ENCODE results near the gene ALDH1A1. TPM values are rescaled to one million over a fixed set of nuclear protein-coding genes. Genes with fewer than 3 reads are reported as not detected.

The ALDH1A1 gene
- polyA plus RNA-seq, 1 of the 3 experiments (the other 2 are of a cell fraction), result 0.03 TPM

DNA sequence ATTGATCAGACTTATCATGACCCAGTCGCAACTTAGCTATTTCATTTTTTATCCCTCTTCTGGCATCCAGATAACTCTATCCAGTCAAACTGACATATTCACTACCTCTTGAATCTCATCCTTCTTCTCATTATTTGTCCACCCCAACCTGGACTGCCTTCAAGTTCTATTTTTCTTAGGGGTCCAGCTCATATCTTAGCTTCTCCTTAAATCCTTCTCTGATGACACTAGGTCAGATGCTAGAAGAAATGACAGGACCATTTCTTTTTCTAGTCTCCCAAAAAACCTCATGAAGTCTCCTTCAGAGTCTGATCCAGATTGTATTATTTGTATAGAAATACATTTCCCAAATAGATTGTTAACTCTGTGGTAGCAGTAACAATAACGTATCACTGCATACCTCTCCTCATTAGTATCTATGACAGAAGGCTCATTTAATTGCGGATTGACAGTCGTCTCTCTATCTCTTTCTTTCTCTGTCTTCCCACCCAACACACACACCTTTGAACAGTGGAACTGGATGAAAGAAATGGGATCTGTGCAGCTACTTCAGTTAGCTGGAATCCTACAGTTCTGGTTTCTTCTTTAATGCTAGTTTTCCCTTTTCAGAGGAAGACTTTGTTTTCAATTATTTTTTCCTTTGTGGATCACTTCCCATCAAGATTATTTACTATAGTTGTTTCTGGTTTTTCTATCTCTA, 33.5 kb downstream of the ALDH1A1 start:
- H3K9me3 ChIP-seq, result no peaks in the 10 kb centered on the region
- no peak overlapping the region for H3K27ac ChIP-seq (ENCODE audit: low read depth in 2 of 2, low read length in 1 of 2)
- ChIA-PET POLR2A (no interaction called here), CTCF (interaction anchor here (1.4 kb wide), 1 partner anchor 103 kb away, joined by 8 read pairs; no protein-coding TSS in a partner anchor)
- no peak overlapping the region for H3K4me2 ChIP-seq
- H2AFZ ChIP-seq (ENCODE audit: low read depth), result no peak overlapping the region
- peaks cover 10% of the 10 kb centered on the region; the same call in 1 of the 2 replicates for H3K27me3 ChIP-seq (ENCODE audit: insufficient read depth)
- DNase-seq, result no peak
- TF ChIP-seq TCF12 (IDR thresholded peaks at IDR 0.05) (no peak), SMC3 (IDR thresholded peaks at IDR 0.05; ENCODE audit: low read depth, low read length) (no peak), RAD21 (IDR thresholded peaks at IDR 0.05; ENCODE audit: low read length) (no peak), YY1 (IDR thresholded peaks at IDR 0.05; ENCODE audit: low read depth) (no peak), SIN3A (IDR thresholded peaks at IDR 0.05; ENCODE audit: borderline replicate concordance, low read depth, low read length) (no peak), POLR2AphosphoS5 (IDR thresholded peaks at IDR 0.05; ENCODE audit: low read depth, low read length) (no peak), MXI1 (IDR thresholded peaks at IDR 0.05; ENCODE audit: low read depth, low read length) (no peak), GABPA (IDR thresholded peaks at IDR 0.05; ENCODE audit: low read depth) (no peak), GATA2 (CRISPR knock-in tag; IDR thresholded peaks at IDR 0.05) (no peak), NFIC (IDR thresholded peaks at IDR 0.05; ENCODE audit: borderline replicate concordance) (no peak)
- TF ChIP-seq, protein P1, sequence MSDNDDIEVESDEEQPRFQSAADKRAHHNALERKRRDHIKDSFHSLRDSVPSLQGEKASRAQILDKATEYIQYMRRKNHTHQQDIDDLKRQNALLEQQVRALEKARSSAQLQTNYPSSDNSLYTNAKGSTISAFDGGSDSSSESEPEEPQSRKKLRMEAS (IDR thresholded peaks at IDR 0.05; ENCODE audit: low read depth), result no peak
- TF ChIP-seq, protein P2, sequence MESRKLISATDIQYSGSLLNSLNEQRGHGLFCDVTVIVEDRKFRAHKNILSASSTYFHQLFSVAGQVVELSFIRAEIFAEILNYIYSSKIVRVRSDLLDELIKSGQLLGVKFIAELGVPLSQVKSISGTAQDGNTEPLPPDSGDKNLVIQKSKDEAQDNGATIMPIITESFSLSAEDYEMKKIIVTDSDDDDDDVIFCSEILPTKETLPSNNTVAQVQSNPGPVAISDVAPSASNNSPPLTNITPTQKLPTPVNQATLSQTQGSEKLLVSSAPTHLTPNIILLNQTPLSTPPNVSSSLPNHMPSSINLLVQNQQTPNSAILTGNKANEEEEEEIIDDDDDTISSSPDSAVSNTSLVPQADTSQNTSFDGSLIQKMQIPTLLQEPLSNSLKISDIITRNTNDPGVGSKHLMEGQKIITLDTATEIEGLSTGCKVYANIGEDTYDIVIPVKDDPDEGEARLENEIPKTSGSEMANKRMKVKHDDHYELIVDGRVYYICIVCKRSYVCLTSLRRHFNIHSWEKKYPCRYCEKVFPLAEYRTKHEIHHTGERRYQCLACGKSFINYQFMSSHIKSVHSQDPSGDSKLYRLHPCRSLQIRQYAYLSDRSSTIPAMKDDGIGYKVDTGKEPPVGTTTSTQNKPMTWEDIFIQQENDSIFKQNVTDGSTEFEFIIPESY (IDR thresholded peaks at IDR 0.05; ENCODE audit: borderline replicate concordance, low read depth), result no peak
- TF ChIP-seq, protein P3, sequence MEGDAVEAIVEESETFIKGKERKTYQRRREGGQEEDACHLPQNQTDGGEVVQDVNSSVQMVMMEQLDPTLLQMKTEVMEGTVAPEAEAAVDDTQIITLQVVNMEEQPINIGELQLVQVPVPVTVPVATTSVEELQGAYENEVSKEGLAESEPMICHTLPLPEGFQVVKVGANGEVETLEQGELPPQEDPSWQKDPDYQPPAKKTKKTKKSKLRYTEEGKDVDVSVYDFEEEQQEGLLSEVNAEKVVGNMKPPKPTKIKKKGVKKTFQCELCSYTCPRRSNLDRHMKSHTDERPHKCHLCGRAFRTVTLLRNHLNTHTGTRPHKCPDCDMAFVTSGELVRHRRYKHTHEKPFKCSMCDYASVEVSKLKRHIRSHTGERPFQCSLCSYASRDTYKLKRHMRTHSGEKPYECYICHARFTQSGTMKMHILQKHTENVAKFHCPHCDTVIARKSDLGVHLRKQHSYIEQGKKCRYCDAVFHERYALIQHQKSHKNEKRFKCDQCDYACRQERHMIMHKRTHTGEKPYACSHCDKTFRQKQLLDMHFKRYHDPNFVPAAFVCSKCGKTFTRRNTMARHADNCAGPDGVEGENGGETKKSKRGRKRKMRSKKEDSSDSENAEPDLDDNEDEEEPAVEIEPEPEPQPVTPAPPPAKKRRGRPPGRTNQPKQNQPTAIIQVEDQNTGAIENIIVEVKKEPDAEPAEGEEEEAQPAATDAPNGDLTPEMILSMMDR (IDR thresholded peaks at IDR 0.05), result no peak
- TF ChIP-seq, protein P4, sequence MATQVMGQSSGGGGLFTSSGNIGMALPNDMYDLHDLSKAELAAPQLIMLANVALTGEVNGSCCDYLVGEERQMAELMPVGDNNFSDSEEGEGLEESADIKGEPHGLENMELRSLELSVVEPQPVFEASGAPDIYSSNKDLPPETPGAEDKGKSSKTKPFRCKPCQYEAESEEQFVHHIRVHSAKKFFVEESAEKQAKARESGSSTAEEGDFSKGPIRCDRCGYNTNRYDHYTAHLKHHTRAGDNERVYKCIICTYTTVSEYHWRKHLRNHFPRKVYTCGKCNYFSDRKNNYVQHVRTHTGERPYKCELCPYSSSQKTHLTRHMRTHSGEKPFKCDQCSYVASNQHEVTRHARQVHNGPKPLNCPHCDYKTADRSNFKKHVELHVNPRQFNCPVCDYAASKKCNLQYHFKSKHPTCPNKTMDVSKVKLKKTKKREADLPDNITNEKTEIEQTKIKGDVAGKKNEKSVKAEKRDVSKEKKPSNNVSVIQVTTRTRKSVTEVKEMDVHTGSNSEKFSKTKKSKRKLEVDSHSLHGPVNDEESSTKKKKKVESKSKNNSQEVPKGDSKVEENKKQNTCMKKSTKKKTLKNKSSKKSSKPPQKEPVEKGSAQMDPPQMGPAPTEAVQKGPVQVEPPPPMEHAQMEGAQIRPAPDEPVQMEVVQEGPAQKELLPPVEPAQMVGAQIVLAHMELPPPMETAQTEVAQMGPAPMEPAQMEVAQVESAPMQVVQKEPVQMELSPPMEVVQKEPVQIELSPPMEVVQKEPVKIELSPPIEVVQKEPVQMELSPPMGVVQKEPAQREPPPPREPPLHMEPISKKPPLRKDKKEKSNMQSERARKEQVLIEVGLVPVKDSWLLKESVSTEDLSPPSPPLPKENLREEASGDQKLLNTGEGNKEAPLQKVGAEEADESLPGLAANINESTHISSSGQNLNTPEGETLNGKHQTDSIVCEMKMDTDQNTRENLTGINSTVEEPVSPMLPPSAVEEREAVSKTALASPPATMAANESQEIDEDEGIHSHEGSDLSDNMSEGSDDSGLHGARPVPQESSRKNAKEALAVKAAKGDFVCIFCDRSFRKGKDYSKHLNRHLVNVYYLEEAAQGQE (IDR thresholded peaks at IDR 0.05; ENCODE audit: low read depth, low read length), result no peak
- TF ChIP-seq, protein P5, sequence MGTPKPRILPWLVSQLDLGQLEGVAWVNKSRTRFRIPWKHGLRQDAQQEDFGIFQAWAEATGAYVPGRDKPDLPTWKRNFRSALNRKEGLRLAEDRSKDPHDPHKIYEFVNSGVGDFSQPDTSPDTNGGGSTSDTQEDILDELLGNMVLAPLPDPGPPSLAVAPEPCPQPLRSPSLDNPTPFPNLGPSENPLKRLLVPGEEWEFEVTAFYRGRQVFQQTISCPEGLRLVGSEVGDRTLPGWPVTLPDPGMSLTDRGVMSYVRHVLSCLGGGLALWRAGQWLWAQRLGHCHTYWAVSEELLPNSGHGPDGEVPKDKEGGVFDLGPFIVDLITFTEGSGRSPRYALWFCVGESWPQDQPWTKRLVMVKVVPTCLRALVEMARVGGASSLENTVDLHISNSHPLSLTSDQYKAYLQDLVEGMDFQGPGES (IDR thresholded peaks at IDR 0.05; ENCODE audit: low read depth, low read length), result no peak
- H3K9me2 ChIP-seq, result no peaks in the 10 kb centered on the region
- H3K79me2 ChIP-seq (ENCODE audit: insufficient read depth), result no peaks in the 10 kb centered on the region
- H4K20me1 ChIP-seq (ENCODE audit: insufficient read depth), result no peaks in the 10 kb centered on the region
- H3K9ac ChIP-seq, result no peak overlapping the region
- WGBS (ENCODE audit: low lambda C conversion rate), result 14% methylated on average over 4 of the region's 4 CpGs
- no peaks in the 10 kb centered on the region for H3K4me1 ChIP-seq (ENCODE audit: control insufficient read depth in 1 of 2, insufficient read depth in 2 of 2, low read depth in 1 of 2, low read length in 1 of 2)
- no peak overlapping the region for H3K4me3 ChIP-seq (ENCODE audit: low read depth in 2 of 2, low read length in 1 of 2)
- H3K36me3 ChIP-seq (replicated peaks in 1 of 2; ENCODE audit: control insufficient read depth in 1 of 2, insufficient read depth in 2 of 2, low read length in 1 of 2), result no peaks in the 10 kb centered on the region
- H3F3A ChIP-seq (replicated peaks; ENCODE audit: insufficient read depth), result no peaks in the 10 kb centered on the region
